Activated T-helper 1 cell treated with Interleukin-2 at 50 U/mL for 16 hours (primary cell): ENCODE measurements around the gene SLC16A7.

ENCODE experiments used
- DNase-seq: peaks from one replicate; pipeline ENCODE4 v3.0.0-alpha.2; 2020; ENCODE audit warnings: low read depth

Gene SLC16A7

GRCh38 chr12:59624732-59625460 is 29.1 kb downstream of the SLC16A7 start:
- DNase-seq = no peak

GRCh38 chr12:59626382-59626781 is 30.6 kb downstream of the SLC16A7 start:
- DNase-seq = no peak

GRCh38 chr12:59627582-59627981 is 31.8 kb downstream of the SLC16A7 start:
- no peak for DNase-seq

- no peak for DNase-seq
Observed at GRCh38 chr12:59629890-59630289, 34.1 kb downstream of the SLC16A7 start.

GRCh38 chr12:59632408-59632807 is 36.6 kb downstream of the SLC16A7 start:
- DNase-seq = no peak

GRCh38 chr12:59634254-59634653 is 38.4 kb downstream of the SLC16A7 start:
- DNase-seq = no peak

- DNase-seq = no peak
Observed at GRCh38 chr12:59636945-59637691, 41.3 kb downstream of the SLC16A7 start.

- DNase-seq = no peak
Observed at GRCh38 chr12:59637692-59638070, 41.9 kb downstream of the SLC16A7 start.

GRCh38 chr12:59643550-59643949 is 47.7 kb downstream of the SLC16A7 start:
- no peak for DNase-seq

- no peak for DNase-seq
Observed at GRCh38 chr12:59645242-59645641, 49.4 kb downstream of the SLC16A7 start.

GRCh38 chr12:59646636-59647035 is 50.8 kb downstream of the SLC16A7 start:
- DNase-seq = no peak

- DNase-seq = no peak
Observed at GRCh38 chr12:59649203-59649602, 53.4 kb downstream of the SLC16A7 start.

- no peak for DNase-seq
Observed at GRCh38 chr12:59650588-59651228, 54.9 kb downstream of the SLC16A7 start.

GRCh38 chr12:59651229-59651920 is 55.5 kb downstream of the SLC16A7 start:
- DNase-seq = no peak

GRCh38 chr12:59652130-59652529 is 56.3 kb downstream of the SLC16A7 start:
- DNase-seq = no peak

- no peak for DNase-seq
Observed at GRCh38 chr12:59654061-59654460, 58.2 kb downstream of the SLC16A7 start.

GRCh38 chr12:59657266-59657665 is 61.4 kb downstream of the SLC16A7 start:
- no peak for DNase-seq

GRCh38 chr12:59657711-59658110 is 61.9 kb downstream of the SLC16A7 start:
- DNase-seq = no peak

GRCh38 chr12:59660148-59660547 is 64.3 kb downstream of the SLC16A7 start:
- DNase-seq = no peak

- no peak for DNase-seq
Observed at GRCh38 chr12:59660921-59661597, 65.2 kb downstream of the SLC16A7 start.

GRCh38 chr12:59664495-59664894 is 68.7 kb downstream of the SLC16A7 start:
- no peak for DNase-seq

- no peak for DNase-seq
Observed at GRCh38 chr12:59665701-59666100, 69.9 kb downstream of the SLC16A7 start.
